CD8-positive, alpha-beta memory T cell (primary cell): ENCODE data around the gene HOMER2. TPM values are rescaled to one million over a fixed set of nuclear protein-coding genes. Genes with fewer than 3 reads are reported as not detected.

Source experiments
- CTCF ChIA-PET: fragments of 350-600 bp; sonication (Branson Sonifier 250); formaldehyde crosslinking; loops from one replicate; lab custom pipeline; 2021; ENCODE audit warnings: antibody characterized with exemption; lab: Charles Lee
- POLR2A ChIA-PET: fragments of 350-600 bp; sonication (Branson Sonifier 250); formaldehyde crosslinking; loops from one replicate; lab custom pipeline; 2021; ENCODE audit warnings: antibody characterized with exemption; lab: Charles Lee
- DNase-seq, 5 donors: peaks; one replicate each; pipeline versions ENCODE4 v3.0.0 to v3.0.0-alpha.2; 2020 to 2022; ENCODE audit warnings: mixed read lengths in 1 of 5
- H3K27ac ChIP-seq: one replicate; pipeline ENCODE4 v1.7.0; 2013; ENCODE audit warnings: low read depth, mild to moderate bottlenecking, low read length, moderate library complexity
- H3K27me3 ChIP-seq: 2 replicates; pipeline ENCODE4 v1.7.0; 2013; ENCODE audit warnings: low read length, mild to moderate bottlenecking; ENCODE audit not compliant: insufficient read depth, poor library complexity, severe bottlenecking
- H3K36me3 ChIP-seq: 2 replicates; pipeline ENCODE4 v1.7.0; 2013; ENCODE audit warnings: mild to moderate bottlenecking, low read length, moderate library complexity; ENCODE audit not compliant: insufficient read depth
- H3K4me1 ChIP-seq: 2 replicates; pipeline ENCODE4 v1.7.0; 2013; ENCODE audit warnings: mild to moderate bottlenecking, low read length, moderate library complexity; ENCODE audit not compliant: insufficient read depth
- H3K4me3 ChIP-seq: 2 replicates; pipeline ENCODE4 v1.7.0; 2013; ENCODE audit warnings: mild to moderate bottlenecking, low read length
- H3K9me3 ChIP-seq: 2 replicates; pipeline ENCODE4 v1.7.0; 2013; ENCODE audit warnings: mild to moderate bottlenecking, low read length
- H3K27ac Mint-ChIP-seq, 8 donors: one replicate each; pipeline ENCODE4 v1.8.0; 2020 to 2021; ENCODE audit warnings: mixed read lengths in 8 of 8, mild to moderate bottlenecking in 6 of 8, inconsistent platforms in 3 of 8, moderate library complexity in 3 of 8
- H3K27me3 Mint-ChIP-seq, 2 donors: one replicate each; pipeline ENCODE4 v1.8.0; 2020 to 2021; ENCODE audit warnings: mixed read lengths in 2 of 2, mild to moderate bottlenecking in 1 of 2, moderate library complexity in 1 of 2
- H3K36me3 Mint-ChIP-seq, 3 donors: one replicate each; pipeline ENCODE4 v1.8.0; 2020 to 2021; ENCODE audit warnings: mixed read lengths in 3 of 3, inconsistent platforms in 1 of 3, mild to moderate bottlenecking in 1 of 3
- H3K4me1 Mint-ChIP-seq, 3 donors: one replicate each; pipeline ENCODE4 v1.8.0; 2020 to 2021; ENCODE audit warnings: mixed read lengths in 3 of 3, inconsistent platforms in 1 of 3, mild to moderate bottlenecking in 1 of 3
- H3K4me3 Mint-ChIP-seq, 7 donors: one replicate each; pipeline ENCODE4 v1.8.0; 2020 to 2021; ENCODE audit warnings: mixed read lengths in 7 of 7, mild to moderate bottlenecking in 6 of 7, moderate library complexity in 4 of 7, inconsistent platforms in 2 of 7
- H3K9me3 Mint-ChIP-seq, 5 donors: one replicate each; pipeline ENCODE4 v1.8.0; 2020 to 2022; ENCODE audit warnings: mixed read lengths in 5 of 5, mild to moderate bottlenecking in 3 of 5, moderate library complexity in 2 of 5, inconsistent platforms in 1 of 5
- polyA plus RNA-seq: library from polyadenylated mRNA; unstranded; fragments of 300-500 nt; fragmentation: Illumina TruSeq; gene quantifications from one replicate; pipeline ENCODE4 v1.2.3, GENCODE V29; 2021
- total RNA-seq, 2 experiments: library from RNA; stranded (reverse); gene quantifications; one replicate each; pipeline ENCODE4 v1.2.3, GENCODE V29; 2021

Gene HOMER2
- total and polyA plus RNA-seq, 3 experiments from 2014 or later: 1.6 to 14.1 (median 13.6) TPM

GRCh38 chr15:82840166-82840565 is 112.4 kb downstream of the HOMER2 start:
- no peak overlapping the region for H3K27ac ChIP-seq
- H3K27ac Mint-ChIP-seq: peak overlapping the region in 1 of 8 donors; percentile 37
- H3K9me3 Mint-ChIP-seq: peaks cover 0 to 12% (median 2%) of the 10 kb centered on the region in 5 donors
- H3K27me3 Mint-ChIP-seq: no peaks in the 10 kb centered on the region
- CTCF ChIA-PET: no interaction called here
- no peak overlapping the region for H3K4me3 ChIP-seq
- no peaks in the 10 kb centered on the region for H3K27me3 ChIP-seq
- POLR2A ChIA-PET: no interaction called here
- H3K36me3 ChIP-seq: peaks cover 11% of the 10 kb centered on the region
- H3K36me3 Mint-ChIP-seq: peaks cover 22 to 29% (median 25%) of the 10 kb centered on the region in 3 donors
- no peak for DNase-seq
- peaks cover 2 to 7% (median 6%) of the 10 kb centered on the region in 3 donors for H3K4me1 Mint-ChIP-seq
- no peak overlapping the region for H3K4me3 Mint-ChIP-seq
- no peaks in the 10 kb centered on the region for H3K9me3 ChIP-seq
- no peaks in the 10 kb centered on the region for H3K4me1 ChIP-seq

GRCh38 chr15:82839136-82839535 is 113.4 kb downstream of the HOMER2 start:
- peaks cover 0 to 3% (median 0%) of the 10 kb centered on the region in 3 donors for H3K4me1 Mint-ChIP-seq
- ChIA-PET POLR2A (no interaction called here), CTCF (no interaction called here)
- peaks cover 26 to 38% (median 27%) of the 10 kb centered on the region in 3 donors for H3K36me3 Mint-ChIP-seq
- H3K27me3 Mint-ChIP-seq: no peaks in the 10 kb centered on the region
- Histone ChIP-seq H3K36me3 (peaks cover 14% of the 10 kb centered on the region), H3K4me1 (no peaks in the 10 kb centered on the region), H3K27ac (no peak overlapping the region), H3K4me3 (no peak overlapping the region), H3K9me3 (no peaks in the 10 kb centered on the region), H3K27me3 (no peaks in the 10 kb centered on the region)
- H3K4me3 Mint-ChIP-seq: no peak overlapping the region
- peaks cover 0 to 12% (median 2%) of the 10 kb centered on the region in 5 donors for H3K9me3 Mint-ChIP-seq
- no peak for DNase-seq
- peak overlapping the region in 1 of 8 donors; percentile 8 for H3K27ac Mint-ChIP-seq

- DNase-seq: no peak
- H3K36me3 Mint-ChIP-seq: peaks cover 29 to 46% (median 31%) of the 10 kb centered on the region in 3 donors
- Histone ChIP-seq H3K27ac (no peak overlapping the region), H3K27me3 (no peaks in the 10 kb centered on the region), H3K9me3 (no peaks in the 10 kb centered on the region), H3K36me3 (peaks cover 19% of the 10 kb centered on the region), H3K4me3 (no peak overlapping the region), H3K4me1 (no peaks in the 10 kb centered on the region)
- POLR2A ChIA-PET: no interaction called here
- H3K4me3 Mint-ChIP-seq: no peak overlapping the region
- no peaks in the 10 kb centered on the region for H3K27me3 Mint-ChIP-seq
- H3K9me3 Mint-ChIP-seq: peaks cover 0 to 12% (median 0%) of the 10 kb centered on the region in 5 donors
- H3K4me1 Mint-ChIP-seq: peaks cover 0 to 4% (median under 1%) of the 10 kb centered on the region in 3 donors
- H3K27ac Mint-ChIP-seq: no peak overlapping the region
- CTCF ChIA-PET: no interaction called here
These were observed 114.3 kb downstream of the HOMER2 start for GRCh38 chr15:82838096-82838735.

GRCh38 chr15:82835391-82835917 is 117.1 kb downstream of the HOMER2 start:
- no peak for DNase-seq
- CTCF ChIA-PET: no interaction called here
- H3K36me3 Mint-ChIP-seq: peaks cover 37 to 74% (median 47%) of the 10 kb centered on the region in 3 donors

GRCh38 chr15:82833362-82833682 is 119.2 kb downstream of the HOMER2 start:
- no peak for DNase-seq
- Histone ChIP-seq H3K4me1 (no peaks in the 10 kb centered on the region), H3K36me3 (peaks cover 50% of the 10 kb centered on the region), H3K27me3 (no peaks in the 10 kb centered on the region), H3K4me3 (no peak overlapping the region), H3K27ac (no peak overlapping the region), H3K9me3 (no peaks in the 10 kb centered on the region)
- peak overlapping the region in 1 of 7 donors; percentile 44 for H3K4me3 Mint-ChIP-seq
- ChIA-PET CTCF (interaction anchor here (1.3 kb wide), 1 partner anchor 9 kb away, joined by 3 read pairs; no protein-coding TSS in a partner anchor), POLR2A (no interaction called here)
- no peaks in the 10 kb centered on the region for H3K27me3 Mint-ChIP-seq
- peaks cover 37 to 94% (median 59%) of the 10 kb centered on the region in 3 donors for H3K36me3 Mint-ChIP-seq
- H3K9me3 Mint-ChIP-seq: peaks cover 0 to 7% (median 0%) of the 10 kb centered on the region in 5 donors
- peaks cover 19 to 27% (median 24%) of the 10 kb centered on the region in 3 donors for H3K4me1 Mint-ChIP-seq
- peak overlapping the region in 3 of 8 donors; percentile 13 to 72 (median 72) for H3K27ac Mint-ChIP-seq

More at GRCh38 chr15:82835391-82835917, 117.1 kb downstream of the HOMER2 start:
- no peak overlapping the region for H3K27ac Mint-ChIP-seq
- Histone ChIP-seq H3K27me3 (no peaks in the 10 kb centered on the region), H3K27ac (no peak overlapping the region), H3K9me3 (no peaks in the 10 kb centered on the region), H3K4me1 (no peaks in the 10 kb centered on the region), H3K36me3 (peaks cover 41% of the 10 kb centered on the region), H3K4me3 (no peak overlapping the region)
- peaks cover 19 to 24% (median 22%) of the 10 kb centered on the region in 3 donors for H3K4me1 Mint-ChIP-seq
- POLR2A ChIA-PET: no interaction called here
- no peak overlapping the region for H3K4me3 Mint-ChIP-seq
- peaks cover 0 to 9% (median 0%) of the 10 kb centered on the region in 5 donors for H3K9me3 Mint-ChIP-seq
- H3K27me3 Mint-ChIP-seq: no peaks in the 10 kb centered on the region

- Mint-ChIP-seq H3K4me3 (peak overlapping the region in 1 of 7 donors; percentile 44), H3K27ac (peak overlapping the region in 4 of 8 donors; percentile 56 to 72 (median 68)), H3K4me1 (peaks cover 19 to 32% (median 24%) of the 10 kb centered on the region in 3 donors), H3K9me3 (peaks cover 0 to 3% (median 0%) of the 10 kb centered on the region in 5 donors), H3K27me3 (no peaks in the 10 kb centered on the region), H3K36me3 (peaks cover 32 to 96% (median 60%) of the 10 kb centered on the region in 3 donors)
- Histone ChIP-seq H3K4me3 (no peak overlapping the region), H3K27ac (no peak overlapping the region), H3K9me3 (no peaks in the 10 kb centered on the region), H3K36me3 (peaks cover 55% of the 10 kb centered on the region), H3K27me3 (no peaks in the 10 kb centered on the region), H3K4me1 (no peaks in the 10 kb centered on the region)
- ChIA-PET POLR2A (no interaction called here), CTCF (interaction anchor here (1.3 kb wide), 1 partner anchor 9 kb away, joined by 3 read pairs; no protein-coding TSS in a partner anchor)
- no peak for DNase-seq
These were observed 119.7 kb downstream of the HOMER2 start for GRCh38 chr15:82832601-82833361.

- no peak overlapping the region for H3K4me3 ChIP-seq
- no peaks in the 10 kb centered on the region for H3K4me1 ChIP-seq
- H3K9me3 ChIP-seq: no peaks in the 10 kb centered on the region
- Mint-ChIP-seq H3K27me3 (no peaks in the 10 kb centered on the region), H3K36me3 (peaks cover 24 to 97% (median 56%) of the 10 kb centered on the region in 3 donors), H3K4me3 (no peak overlapping the region), H3K4me1 (peaks cover 19 to 32% (median 24%) of the 10 kb centered on the region in 3 donors), H3K27ac (peak overlapping the region in 3 of 8 donors; percentile 50 to 64 (median 56)), H3K9me3 (no peaks in the 10 kb centered on the region)
- no peaks in the 10 kb centered on the region for H3K27me3 ChIP-seq
- DNase-seq: no peak
- ChIA-PET POLR2A (no interaction called here), CTCF (interaction anchor here (1.3 kb wide), 1 partner anchor 8 kb away, joined by 3 read pairs; no protein-coding TSS in a partner anchor)
- no peak overlapping the region for H3K27ac ChIP-seq
- H3K36me3 ChIP-seq: peaks cover 63% of the 10 kb centered on the region
These were observed 120.5 kb downstream of the HOMER2 start for GRCh38 chr15:82831894-82832600.
